22Rv1 (cell line): ENCODE results near the gene FAM83F.

ENCODE experiments used
- CTCF ChIP-seq: fragments of 450-650 bp; IDR thresholded peaks from 2 replicates; pipeline ENCODE4 v1.5.1; 2017; ENCODE audit warnings: mild to moderate bottlenecking
- ZFX ChIP-seq: fragments of 450-650 bp; IDR thresholded peaks from 2 replicates; pipeline ENCODE4 v1.6.1; 2017; ENCODE audit warnings: antibody characterized with exemption, borderline replicate concordance

GRCh38 chr22:39966470-39966869 is 28.3 kb upstream of the FAM83F start:
- TF ChIP-seq CTCF = no peak
- TF ChIP-seq ZFX = no peak
